ENCODE results near the gene NCOA3.
"Not testable (repeated sequence)": the region's sequence is repeated elsewhere in the genome, so short reads cannot be mapped to it uniquely, and the experiment has no call there.

NCOA3 gene

GRCh38 chr20:47540443-47541354 lies 39.0 kb downstream of the NCOA3 start:
- no peak for FAIRE-seq

- no peak for FAIRE-seq
These were observed 39.8 kb downstream of the NCOA3 start for GRCh38 chr20:47541355-47541922.

DNA sequence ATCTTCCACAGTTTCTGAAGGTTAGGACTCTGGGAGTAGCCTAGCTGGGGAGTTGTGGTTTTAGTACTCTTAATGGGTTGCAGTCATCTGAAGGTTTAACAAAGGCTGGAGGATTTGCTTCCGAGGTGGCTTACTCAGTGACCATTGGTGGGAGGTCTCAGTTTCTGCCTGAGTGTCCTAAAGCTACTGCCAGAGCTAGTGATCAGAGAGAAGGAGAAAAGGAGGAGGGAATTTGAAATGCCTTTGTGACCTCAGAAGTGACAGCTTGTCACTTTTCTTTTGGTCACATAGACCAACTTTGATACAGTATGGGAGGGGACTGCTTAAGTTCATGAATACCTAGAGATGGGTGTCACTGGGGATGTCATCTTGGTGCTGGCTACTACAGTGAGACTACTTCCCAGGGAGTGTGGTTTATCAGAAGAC lies 41.3 kb downstream of the NCOA3 start:
- FAIRE-seq, result no peak

- FAIRE-seq, result no peak
These were observed 42.6 kb downstream of the NCOA3 start for GRCh38 chr20:47544240-47544639.

- no peak for FAIRE-seq
These were observed 43.2 kb downstream of the NCOA3 start for GRCh38 chr20:47544852-47545251.

DNA sequence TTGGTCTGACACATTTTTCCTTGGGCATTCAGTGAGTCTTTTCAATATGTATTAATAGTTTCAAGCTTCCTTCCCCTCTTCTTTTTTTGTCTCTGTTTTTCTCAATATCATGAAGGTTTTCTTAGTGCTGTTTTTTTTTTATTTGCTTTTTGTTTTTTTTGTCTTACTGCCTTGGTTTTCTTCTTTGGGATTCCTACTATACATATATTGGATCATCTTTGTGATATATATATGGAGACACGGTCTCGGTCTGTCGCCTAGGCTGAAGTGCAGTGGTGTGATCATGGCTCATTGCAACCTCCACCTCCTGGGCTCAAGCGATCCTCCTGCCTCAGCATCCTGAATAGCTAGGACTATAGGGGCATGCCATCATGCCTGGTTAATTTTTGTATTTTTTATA lies 43.8 kb downstream of the NCOA3 start:
- FAIRE-seq, result no peak

DNA sequence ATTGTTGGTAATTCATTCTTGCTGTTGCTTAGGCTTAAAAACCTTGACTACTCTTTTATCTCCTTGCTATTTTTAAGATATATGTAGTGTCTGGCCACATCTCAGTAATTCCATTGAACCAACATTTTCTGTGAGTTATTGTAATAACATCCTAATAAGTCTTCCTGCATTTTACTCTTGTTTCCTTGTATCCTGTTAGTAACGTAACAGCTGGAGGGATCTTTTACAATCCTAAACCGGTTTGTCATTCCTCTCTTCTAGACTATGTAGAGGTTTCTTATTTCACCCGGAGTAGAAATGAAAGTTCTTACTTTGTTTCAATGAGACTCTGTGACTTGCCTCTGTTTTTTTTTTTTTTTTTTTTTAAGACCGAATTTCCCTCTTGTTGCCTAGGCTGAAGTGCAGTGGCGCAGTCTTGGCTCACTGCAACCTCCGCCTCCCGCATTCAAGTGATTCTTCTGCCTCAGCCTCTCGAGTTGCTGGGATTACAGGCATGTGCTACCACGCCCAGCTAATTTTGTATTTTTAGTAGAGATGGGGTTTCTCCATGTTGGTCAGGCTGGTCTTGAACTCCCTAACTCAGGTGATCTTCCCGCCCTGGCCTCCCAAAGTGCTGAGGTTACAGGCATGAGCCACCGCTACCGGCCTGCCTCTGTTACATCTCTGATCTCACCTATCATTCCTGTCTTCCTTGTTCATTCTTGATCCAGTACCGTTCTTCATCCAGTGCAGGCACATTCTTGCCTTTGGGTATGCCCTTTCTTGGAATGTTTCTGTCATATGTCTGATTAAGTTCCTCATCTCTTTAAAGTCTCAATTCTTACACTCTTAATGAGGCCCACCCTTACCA lies 44.7 kb downstream of the NCOA3 start:
- FAIRE-seq, result no peak

DNA sequence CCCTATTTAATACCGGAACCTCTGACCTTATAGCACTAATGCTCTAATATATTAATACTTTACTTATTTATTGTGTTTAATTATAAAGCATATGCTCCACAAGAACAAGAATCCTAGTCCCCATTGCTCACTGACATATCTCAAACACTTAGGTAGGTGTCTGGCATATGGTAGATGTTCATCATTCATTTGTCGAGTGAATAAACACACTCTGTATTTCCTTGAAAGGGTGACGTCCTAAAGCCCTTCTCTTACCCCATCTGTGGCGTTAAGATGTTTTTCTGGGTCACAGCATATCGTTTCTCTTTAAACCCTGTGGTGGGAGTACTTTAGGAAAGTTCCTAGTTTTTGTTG lies 45.3 kb downstream of the NCOA3 start:
- FAIRE-seq, result no peak

- no peak for FAIRE-seq
These were observed 48.0 kb downstream of the NCOA3 start for GRCh38 chr20:47549671-47550070.

DNA sequence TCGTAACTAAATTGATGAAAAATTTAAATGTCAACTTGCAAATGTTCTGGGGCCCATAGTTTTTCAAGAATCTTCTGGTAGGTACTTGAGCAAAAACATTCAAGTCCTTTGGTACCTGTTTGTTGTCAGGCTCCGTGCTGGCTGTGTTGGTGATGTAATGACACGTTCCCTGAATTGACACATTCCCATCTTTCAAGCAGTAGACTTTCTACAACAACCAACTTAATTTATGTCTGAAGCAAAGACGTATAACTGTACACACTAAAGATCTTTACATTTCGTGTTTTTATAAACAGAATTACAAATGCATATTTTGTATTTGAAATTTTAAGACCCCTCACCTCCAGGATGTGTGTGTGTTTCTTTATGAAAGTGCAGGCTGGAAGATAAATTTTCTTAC lies 49.5 kb downstream of the NCOA3 start:
- FAIRE-seq, result no peak

- FAIRE-seq, result peak; percentile 38
These were observed 50.2 kb downstream of the NCOA3 start for GRCh38 chr20:47551841-47552240.

- no peak for FAIRE-seq
These were observed 51.3 kb downstream of the NCOA3 start for GRCh38 chr20:47552996-47553395.

GRCh38 chr20:47553594-47554235 lies 52.0 kb downstream of the NCOA3 start:
- FAIRE-seq, result not testable (repeated sequence)

- not testable (repeated sequence) for FAIRE-seq
These were observed 52.6 kb downstream of the NCOA3 start for GRCh38 chr20:47554283-47554682.

GRCh38 chr20:47557218-47557617 lies 55.5 kb downstream of the NCOA3 start:
- no peak for FAIRE-seq

DNA sequence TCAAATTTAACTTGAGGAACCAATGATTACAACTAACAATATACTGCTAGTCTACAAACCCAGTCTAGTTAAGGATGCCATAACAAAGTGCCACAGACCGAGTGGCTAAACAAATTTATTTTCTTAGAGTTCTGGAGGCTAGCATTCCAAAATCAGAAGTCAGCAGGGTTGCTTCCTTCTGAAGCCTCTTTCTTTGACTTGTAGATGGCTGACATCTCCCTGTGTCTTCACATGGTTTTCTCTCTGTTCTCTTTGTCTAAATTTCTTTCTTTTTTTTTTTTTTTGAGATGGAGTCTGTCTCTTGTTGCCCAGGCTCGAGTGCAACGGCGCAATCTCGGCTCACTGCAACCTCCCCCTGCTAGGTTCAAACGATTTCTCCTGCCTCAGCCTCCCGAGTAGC lies 56.1 kb downstream of the NCOA3 start:
- no peak for FAIRE-seq

- FAIRE-seq, result no peak
These were observed 56.8 kb downstream of the NCOA3 start for GRCh38 chr20:47558295-47559066.

- FAIRE-seq, result no peak
These were observed 57.5 kb downstream of the NCOA3 start for GRCh38 chr20:47559141-47559540.

DNA sequence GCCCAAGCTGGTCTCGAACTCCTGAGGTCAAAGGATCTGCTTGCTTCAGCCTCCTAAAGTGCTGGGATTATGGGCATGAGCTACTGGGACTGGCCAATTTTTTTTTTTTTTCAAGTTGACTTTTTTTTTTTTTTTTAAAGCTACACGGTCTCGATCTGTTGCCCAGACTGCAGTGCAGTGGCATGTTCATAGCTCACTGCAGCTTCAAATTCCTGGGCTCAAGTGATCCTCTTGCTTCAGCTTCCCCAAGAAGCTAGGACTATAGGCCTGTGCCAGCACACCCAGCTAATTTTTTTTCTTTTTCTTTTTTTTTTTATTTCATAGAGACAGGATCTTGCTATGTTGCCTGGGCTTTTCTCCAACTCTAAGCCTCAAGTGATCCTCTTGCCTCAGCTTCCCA lies 59.5 kb downstream of the NCOA3 start:
- FAIRE-seq, result no peak

DNA sequence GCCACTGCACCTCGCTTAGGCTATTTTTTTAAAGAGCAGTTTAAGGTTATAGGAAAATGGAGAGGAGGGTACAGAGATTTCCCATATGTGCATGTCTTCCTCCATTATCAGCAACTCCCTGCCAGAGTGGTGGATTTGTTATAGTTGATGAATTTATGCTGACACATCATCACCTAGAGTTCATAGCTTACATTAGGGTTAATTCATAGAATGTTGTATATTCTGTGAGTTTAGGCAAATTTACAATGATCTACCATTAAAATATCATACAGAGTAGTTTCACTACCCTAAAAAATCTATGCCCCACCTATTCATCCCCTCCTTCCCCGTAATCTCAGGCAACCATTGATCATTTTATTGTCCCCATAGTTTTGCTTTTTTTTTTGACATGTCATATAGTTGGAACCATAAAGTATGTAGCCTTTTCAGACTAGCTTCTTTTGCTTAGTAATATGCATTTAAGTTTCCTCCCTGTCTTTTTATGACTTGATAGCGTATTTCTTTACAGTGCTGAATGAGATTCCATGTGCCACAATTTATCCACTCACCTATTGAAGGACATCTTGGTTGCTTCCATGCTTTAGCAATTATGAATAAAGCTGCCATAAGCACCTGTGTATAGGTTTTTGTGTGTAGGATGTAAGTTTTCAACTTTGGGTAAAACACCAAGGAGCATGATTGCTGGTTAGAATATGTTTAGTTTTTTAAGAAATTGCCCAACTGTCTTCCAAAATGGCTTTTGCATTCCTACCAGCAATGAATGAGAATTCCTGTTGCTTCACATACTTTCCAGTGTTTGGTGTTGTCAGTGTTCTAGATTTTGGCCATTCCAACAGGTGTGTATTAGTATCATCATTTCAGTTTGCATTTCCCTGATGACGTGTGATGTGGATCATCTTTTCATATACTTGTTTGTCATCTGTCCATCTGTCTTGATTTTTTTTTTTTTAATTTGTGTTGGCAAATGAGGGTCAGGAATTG lies 60.2 kb downstream of the NCOA3 start:
- no peak for FAIRE-seq

DNA sequence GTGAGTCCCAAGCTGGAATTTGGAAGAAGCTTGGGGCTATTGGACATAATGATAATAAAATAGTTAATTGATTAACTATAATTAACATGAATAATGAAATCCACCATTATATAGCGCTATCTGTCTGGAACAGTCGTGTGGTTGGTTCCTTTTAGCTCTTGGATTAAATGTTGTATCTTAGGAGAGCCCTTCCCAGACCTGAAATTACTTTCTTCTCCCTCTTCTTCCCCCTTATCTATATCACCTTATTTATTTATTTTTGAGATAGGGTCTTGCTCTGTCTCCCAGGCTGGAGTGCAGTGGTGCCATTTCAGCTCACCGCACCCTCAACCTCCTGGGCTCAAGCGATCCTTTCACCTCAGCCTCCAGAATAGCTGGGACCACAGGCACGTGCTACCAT lies 64.6 kb downstream of the NCOA3 start:
- FAIRE-seq, result no peak

Data from islet of Langerhans (tissue), 1 donor.